ENCODE data around the gene ATF4.

GRCh38 chr22:39518996-39519680 is 1.2 kb upstream of the ATF4 start:
- TF ChIP-seq CTCF (conservative IDR thresholded peaks at IDR 0.05 in 1 of 2, IDR thresholded peaks at IDR 0.05 in 1 of 2; ENCODE audit: extremely low read depth in 1 of 2, insufficient read depth in 1 of 2, low read depth in 1 of 2, low read length in 2 of 2) (no peak), EZH2 (IDR thresholded peaks at IDR 0.05; ENCODE audit: borderline replicate concordance, low read length) (no peak)
